GM21723 (cell line): ENCODE measurements around the gene AUNIP.
"Not testable (repeated sequence)": the region's sequence is repeated elsewhere in the genome, so short reads cannot be mapped to it uniquely, and the experiment has no call there.

Experiments used
- ATAC-seq: cut with Tn5 transposase; IDR thresholded peaks from one replicate; pipeline ENCODE4 v1.9.1; 2021; ENCODE audit warnings: mild to moderate bottlenecking, moderate library complexity; ENCODE audit not compliant: unreplicated experiment

The AUNIP gene

GRCh38 chr1:25867210-25867991 lies 8.1 kb upstream of the AUNIP start:
- no peak for ATAC-seq

- no peak for ATAC-seq
Measured at GRCh38 chr1:25866288-25866687, 7.0 kb upstream of the AUNIP start.

GRCh38 chr1:25864434-25864833 lies 5.2 kb upstream of the AUNIP start:
- no peak for ATAC-seq

GRCh38 chr1:25863486-25864262 lies 4.4 kb upstream of the AUNIP start:
- no peak for ATAC-seq

- ATAC-seq: no peak
Measured at GRCh38 chr1:25862785-25863485, 3.7 kb upstream of the AUNIP start.

- ATAC-seq: no peak
Measured at GRCh38 chr1:25861316-25862286, 2.3 kb upstream of the AUNIP start.

GRCh38 chr1:25858494-25858893 lies 763 bp downstream of the AUNIP start:
- ATAC-seq: no peak

- ATAC-seq: no peak
Measured at GRCh38 chr1:25856856-25857255, 2.4 kb downstream of the AUNIP start.

GRCh38 chr1:25854554-25854953 lies 4.7 kb downstream of the AUNIP start:
- ATAC-seq: no peak

- no peak for ATAC-seq
Measured at GRCh38 chr1:25848531-25848930, 10.7 kb downstream of the AUNIP start.

- ATAC-seq: no peak
Measured at GRCh38 chr1:25847929-25848328, 11.3 kb downstream of the AUNIP start.

- no peak for ATAC-seq
Measured at GRCh38 chr1:25845664-25846063, 13.6 kb downstream of the AUNIP start.

GRCh38 chr1:25844536-25845337 lies 14.5 kb downstream of the AUNIP start:
- no peak for ATAC-seq

- ATAC-seq: no peak
Measured at GRCh38 chr1:25843483-25843882, 15.8 kb downstream of the AUNIP start.

GRCh38 chr1:25839808-25840207 lies 19.4 kb downstream of the AUNIP start:
- not testable (repeated sequence) for ATAC-seq

- ATAC-seq: no peak
Measured at GRCh38 chr1:25837262-25837875, 21.9 kb downstream of the AUNIP start.

GRCh38 chr1:25836695-25837094 lies 22.6 kb downstream of the AUNIP start:
- no peak for ATAC-seq

- ATAC-seq: no peak
Measured at GRCh38 chr1:25834894-25835293, 24.4 kb downstream of the AUNIP start.

- ATAC-seq: no peak
Measured at GRCh38 chr1:25833158-25833557, 26.1 kb downstream of the AUNIP start.
